PC-9 (cell line): ENCODE results near the gene SLC46A1. TPM values are rescaled to one million over a fixed set of nuclear protein-coding genes. Genes with fewer than 3 reads are reported as not detected.

Source experiments
- BruUV-seq: library from RNA; stranded (reverse); fragments of 400-500 nt; replicated peaks from 2 replicates; lab custom pipeline; 2021; lab: Mats Ljungman, UMichigan
- CTCF ChIA-PET: fragments of 300-600 bp; sonication (Branson Sonifier 250); formaldehyde crosslinking; loops from one replicate; lab custom pipeline; 2022; ENCODE audit warnings: antibody characterized with exemption; lab: Charles Lee
- POLR2A ChIA-PET: fragments of 300-600 bp; sonication (Branson Sonifier 250); formaldehyde crosslinking; loops from one replicate; lab custom pipeline; 2022; ENCODE audit warnings: antibody characterized with exemption; ENCODE audit not compliant: unreplicated experiment; lab: Charles Lee
- DNase-seq, 2 experiments: peaks; one replicate each; pipeline versions ENCODE4 v3.0.0 to v3.0.0-alpha.2; 2015 to 2022; ENCODE audit warnings: mixed read lengths in 1 of 2
- H2AFZ ChIP-seq: fragments of 200-600 bp; sonication (generic); 2 replicates; pipeline ENCODE4 v1.8.1; 2017; ENCODE audit warnings: antibody characterized with exemption
- H3F3A ChIP-seq: fragments of 200-600 bp; sonication (generic); 2 replicates; pipeline ENCODE4 v1.8.1; 2017; ENCODE audit warnings: antibody characterized with exemption, mild to moderate bottlenecking, low read depth; ENCODE audit not compliant: insufficient read depth
- H3K27ac ChIP-seq: fragments of 200-600 bp; sonication (generic); 2 replicates; pipeline ENCODE4 v1.6.1; 2016; ENCODE audit warnings: mixed run types
- H3K27me3 ChIP-seq: fragments of 200-600 bp; sonication (generic); 2 replicates; pipeline ENCODE4 v1.6.1; 2016; ENCODE audit warnings: low read depth, mixed run types; ENCODE audit not compliant: insufficient read depth
- H3K36me3 ChIP-seq: fragments of 200-600 bp; sonication (generic); 2 replicates; pipeline ENCODE4 v1.6.1; 2016; ENCODE audit warnings: low read depth, mixed run types
- H3K4me1 ChIP-seq: fragments of 200-600 bp; sonication (generic); replicated peaks from 2 replicates; pipeline ENCODE4 v1.6.1; 2016; ENCODE audit warnings: mixed run types; ENCODE audit not compliant: insufficient read depth
- H3K4me2 ChIP-seq: fragments of 200-600 bp; sonication (generic); 2 replicates; pipeline ENCODE4 v1.6.1; 2017; ENCODE audit warnings: mixed run types
- H3K4me3 ChIP-seq: fragments of 200-600 bp; sonication (generic); 2 replicates; pipeline ENCODE4 v1.6.1; 2016; ENCODE audit warnings: mixed run types
- H3K79me2 ChIP-seq: fragments of 200-600 bp; sonication (generic); 2 replicates; pipeline ENCODE4 v1.6.1; 2017; ENCODE audit warnings: low read depth, mixed run types
- H3K9me2 ChIP-seq: fragments of 200-600 bp; sonication (generic); 2 replicates; pipeline ENCODE4 v1.8.1; 2017; ENCODE audit warnings: mild to moderate bottlenecking; ENCODE audit not compliant: insufficient read depth
- H3K9me3 ChIP-seq: fragments of 200-600 bp; sonication (generic); 2 replicates; pipeline ENCODE4 v1.8.1; 2016; ENCODE audit warnings: low read depth; ENCODE audit not compliant: insufficient read depth
- H4K20me1 ChIP-seq: fragments of 200-600 bp; sonication (generic); 2 replicates; pipeline ENCODE4 v1.8.1; 2017; ENCODE audit not compliant: insufficient read depth
- EZH2 ChIP-seq: fragments of 200-600 bp; sonication (generic); IDR thresholded peaks from 2 replicates; pipeline ENCODE4 v1.8.0; 2017; ENCODE audit warnings: antibody characterized with exemption, low read depth
- intact Hi-C: fragments of 100-400 bp; cut with micrococcal nuclease; formaldehyde crosslinking; loops from one replicate; pipeline ENCODE4 v1.10.0; 2022; ENCODE audit not compliant: unreplicated experiment
- total RNA-seq: library from RNA; stranded (reverse); gene quantifications from 2 replicates; pipeline ENCODE4 v1.2.3, GENCODE V29; 2021
- TF ChIP-seq, protein P1 (sequence below): fragments of 200-600 bp; sonication (generic); conservative IDR thresholded peaks from 2 replicates; pipeline ENCODE4 v1.6.1; 2017; ENCODE audit warnings: mixed run types, antibody characterized with exemption, mild to moderate bottlenecking, moderate library complexity

SLC46A1 gene
- total RNA-seq, 1 experiment from 2014 or later = 14.9 TPM

DNA sequence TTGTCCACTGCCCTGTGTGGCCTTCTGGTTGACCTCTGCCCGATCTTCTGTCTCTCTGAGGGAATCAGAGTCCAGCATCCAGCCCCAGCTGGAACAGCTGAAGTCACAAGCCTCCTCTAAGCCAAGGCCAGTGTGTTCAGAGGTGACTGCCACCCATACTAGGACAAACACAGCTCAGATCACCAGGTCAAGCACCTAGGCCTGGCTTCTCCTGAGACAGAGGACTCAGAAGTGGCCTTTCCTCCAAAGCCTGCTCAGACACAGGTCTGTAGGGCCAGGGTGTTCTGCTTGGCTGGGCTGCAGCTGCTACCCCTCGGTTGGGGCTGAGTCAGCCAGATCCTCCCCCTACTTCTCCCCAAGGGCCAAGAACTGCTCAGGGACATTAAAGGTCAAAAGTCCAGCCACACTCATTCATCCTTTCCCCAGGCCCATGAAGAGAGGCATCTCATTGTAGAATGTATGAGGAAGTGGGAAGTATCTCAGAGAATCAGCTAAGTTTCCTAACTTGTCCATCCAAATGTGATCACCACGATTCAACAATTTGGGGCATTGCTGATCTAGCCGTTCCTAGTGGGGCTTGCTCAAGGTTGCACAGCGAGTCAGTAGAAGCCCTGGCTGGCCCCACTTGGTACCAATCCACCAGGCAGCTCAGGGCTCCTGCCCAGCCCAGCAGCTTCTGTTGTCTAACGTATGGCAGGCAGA, 7.6 kb downstream of the SLC46A1 start:
- Histone ChIP-seq H3K4me2 (no peak overlapping the region), H3K9me3 (no peaks in the 10 kb centered on the region), H3K4me1 (no peaks in the 10 kb centered on the region), H4K20me1 (no peaks in the 10 kb centered on the region), H3K27me3 (no peaks in the 10 kb centered on the region), H3F3A (peaks cover 6% of the 10 kb centered on the region; the same call in 1 of the 2 replicates), H3K4me3 (no peak overlapping the region), H3K9me2 (no peaks in the 10 kb centered on the region), H3K79me2 (no peaks in the 10 kb centered on the region), H2AFZ (no peak overlapping the region), H3K27ac (no peak overlapping the region), H3K36me3 (0 out of 2 replicates have a peak, but pooled peaks cover 8% of the 10 kb centered on the region)
- intact Hi-C loops = no loop called here
- ChIA-PET POLR2A (interaction anchor here (0.5 kb wide), 2 partner anchors 22 to 63 kb away, joined by 4 to 8 read pairs; partner anchors contain the start of genes IFT20 and TNFAIP1), CTCF (interaction anchor here (0.5 kb wide), 1 partner anchor 517 kb away, joined by 6 read pairs; no protein-coding TSS in a partner anchor)
- no TSS peak for BruUV-seq
- no peak for DNase-seq
- TF ChIP-seq, protein P1, sequence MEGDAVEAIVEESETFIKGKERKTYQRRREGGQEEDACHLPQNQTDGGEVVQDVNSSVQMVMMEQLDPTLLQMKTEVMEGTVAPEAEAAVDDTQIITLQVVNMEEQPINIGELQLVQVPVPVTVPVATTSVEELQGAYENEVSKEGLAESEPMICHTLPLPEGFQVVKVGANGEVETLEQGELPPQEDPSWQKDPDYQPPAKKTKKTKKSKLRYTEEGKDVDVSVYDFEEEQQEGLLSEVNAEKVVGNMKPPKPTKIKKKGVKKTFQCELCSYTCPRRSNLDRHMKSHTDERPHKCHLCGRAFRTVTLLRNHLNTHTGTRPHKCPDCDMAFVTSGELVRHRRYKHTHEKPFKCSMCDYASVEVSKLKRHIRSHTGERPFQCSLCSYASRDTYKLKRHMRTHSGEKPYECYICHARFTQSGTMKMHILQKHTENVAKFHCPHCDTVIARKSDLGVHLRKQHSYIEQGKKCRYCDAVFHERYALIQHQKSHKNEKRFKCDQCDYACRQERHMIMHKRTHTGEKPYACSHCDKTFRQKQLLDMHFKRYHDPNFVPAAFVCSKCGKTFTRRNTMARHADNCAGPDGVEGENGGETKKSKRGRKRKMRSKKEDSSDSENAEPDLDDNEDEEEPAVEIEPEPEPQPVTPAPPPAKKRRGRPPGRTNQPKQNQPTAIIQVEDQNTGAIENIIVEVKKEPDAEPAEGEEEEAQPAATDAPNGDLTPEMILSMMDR = no peak
- TF ChIP-seq EZH2 = no peak

DNA sequence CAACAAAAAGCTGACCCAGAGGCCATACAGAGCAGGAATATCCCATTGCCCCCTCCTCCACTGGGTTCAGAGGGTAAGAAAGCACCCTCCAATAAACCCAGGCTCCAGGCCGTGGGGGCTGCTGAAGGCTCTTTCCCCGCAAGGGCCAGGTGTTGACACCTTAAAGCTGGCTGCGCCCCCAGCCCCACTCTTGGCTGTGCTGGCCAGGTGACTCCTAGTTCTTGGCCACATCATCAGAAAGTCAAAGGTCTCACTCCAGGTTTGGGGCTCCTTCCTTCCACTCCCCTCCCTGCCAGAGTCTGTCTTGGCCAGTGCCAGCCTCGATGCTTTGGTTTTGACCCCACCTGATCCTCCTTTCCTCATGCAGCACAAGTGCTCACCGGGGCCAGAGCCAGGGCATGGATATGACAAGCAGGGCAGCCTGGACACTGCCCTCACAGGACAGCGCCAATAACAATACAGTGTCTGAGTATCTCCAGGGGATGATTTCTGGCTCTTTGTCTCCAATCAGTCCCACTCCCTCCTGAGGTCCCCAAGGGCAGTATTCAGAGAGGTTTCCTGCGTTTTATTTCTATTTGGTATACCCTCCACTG, 8.2 kb downstream of the SLC46A1 start:
- POLR2A ChIA-PET = no interaction called here
- 0 out of 2 replicates have a peak, but pooled peaks cover 8% of the 10 kb centered on the region for H3K36me3 ChIP-seq
- TF ChIP-seq, protein P1 = no peak
- no peak for TF ChIP-seq EZH2
- H4K20me1 ChIP-seq = no peaks in the 10 kb centered on the region
- peaks cover 6% of the 10 kb centered on the region; the same call in 1 of the 2 replicates for H3F3A ChIP-seq
- no peaks in the 10 kb centered on the region for H3K9me2 ChIP-seq
- CTCF ChIA-PET = interaction anchor here (0.6 kb wide), 1 partner anchor 24 kb away, joined by 3 read pairs; no protein-coding TSS in a partner anchor
- BruUV-seq = no TSS peak
- intact Hi-C loops = no loop called here
- H3K27me3 ChIP-seq = no peaks in the 10 kb centered on the region
- H3K4me3 ChIP-seq = no peak overlapping the region
- no peak overlapping the region for H2AFZ ChIP-seq
- DNase-seq = no peak
- H3K79me2 ChIP-seq = no peaks in the 10 kb centered on the region
- no peak overlapping the region for H3K27ac ChIP-seq
- H3K9me3 ChIP-seq = no peaks in the 10 kb centered on the region
- H3K4me1 ChIP-seq = no peaks in the 10 kb centered on the region
- no peak overlapping the region for H3K4me2 ChIP-seq

DNA sequence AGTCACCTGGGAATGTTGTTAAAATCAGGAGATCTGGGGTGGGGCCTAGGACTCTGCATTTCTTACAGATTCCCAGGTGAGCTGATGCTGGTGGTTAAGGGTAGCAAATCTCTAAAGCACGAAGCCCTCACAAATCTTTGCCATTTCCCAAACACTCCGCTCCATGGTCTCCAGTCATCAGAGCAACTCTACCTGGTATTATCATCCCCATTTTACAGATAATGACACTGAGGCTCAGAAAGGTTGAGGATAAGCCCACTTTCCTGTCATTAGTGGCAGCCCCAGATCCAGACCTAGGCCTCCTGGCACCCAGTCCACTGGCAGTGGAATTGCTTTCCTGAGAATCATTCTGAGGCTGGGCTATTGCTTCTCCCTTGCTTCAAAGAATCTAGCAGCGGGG, 8.7 kb downstream of the SLC46A1 start:
- Histone ChIP-seq H3K4me2 (no peak overlapping the region), H3F3A (peaks cover 6% of the 10 kb centered on the region; the same call in 1 of the 2 replicates), H3K4me1 (no peaks in the 10 kb centered on the region), H2AFZ (no peak overlapping the region), H4K20me1 (no peaks in the 10 kb centered on the region), H3K27ac (no peak overlapping the region), H3K27me3 (no peaks in the 10 kb centered on the region), H3K9me2 (no peaks in the 10 kb centered on the region), H3K36me3 (0 out of 2 replicates have a peak, but pooled peaks cover 8% of the 10 kb centered on the region), H3K79me2 (no peaks in the 10 kb centered on the region), H3K4me3 (no peak overlapping the region), H3K9me3 (no peaks in the 10 kb centered on the region)
- DNase-seq = no peak
- CTCF ChIA-PET = interaction anchor here (0.6 kb wide), 1 partner anchor 24 kb away, joined by 3 read pairs; no protein-coding TSS in a partner anchor
- intact Hi-C loops = no loop called here
- no TSS peak for BruUV-seq
- POLR2A ChIA-PET = no interaction called here
- TF ChIP-seq, protein P1 = no peak
- no peak for TF ChIP-seq EZH2
